K562 (cell line): Measurements from ENCODE around the gene TENM4. TPM values are rescaled to one million over a fixed set of nuclear protein-coding genes. Genes with fewer than 3 reads are reported as not detected.

Source experiments
- ATAC-seq: fragments of 200-7000 bp; cut with Tn5 transposase; 3 replicates; pipeline ENCODE4 v1.9.1; 2020; ENCODE audit warnings: moderate library complexity
- BruUV-seq: library from RNA; stranded (reverse); fragments of 400-500 nt; replicated peaks from 2 replicates; lab custom pipeline; 2021; lab: Mats Ljungman, UMichigan
- CTCF ChIA-PET: fragments of 300-600 bp; formaldehyde crosslinking; extraction: SDS; loops from one replicate; lab custom pipeline; 2021; ENCODE audit warnings: low intra/inter-chr PET ratio; lab: Yijun Ruan, JAX
- POLR2A ChIA-PET: fragments of 300-600, 350-650 bp; sonication (Branson Sonifier 250); formaldehyde crosslinking; extraction: SDS; loops from one replicate; lab custom pipeline; 2021; ENCODE audit warnings: antibody characterized with exemption, inconsistent platforms; lab: Yijun Ruan, JAX
- DNase-seq, 4 experiments: peaks; one replicate each; pipeline versions ENCODE4 v3.0.0 to v3.0.0-alpha.2; 2011 to 2018; ENCODE audit warnings: low spot score in 3 of 4, mixed read lengths in 3 of 4; ENCODE audit errors: extremely low read depth in 1 of 4
- FAIRE-seq: peaks from 2 replicates; lab custom pipeline; 2011; peaks lifted over from hg19 to GRCh38; lab: Jason Lieb, UNC
- H2AFZ ChIP-seq: 2 replicates; pipeline ENCODE4 v1.6.0; 2011; ENCODE audit warnings: low read depth, low read length, control low read depth, inconsistent platforms
- H3K27ac ChIP-seq: fragments of 200-600 bp; 3 replicates; pipeline ENCODE4 v1.8.0; 2011; ENCODE audit warnings: low read depth, mild to moderate bottlenecking, control low read depth, inconsistent platforms, low read length, moderate library complexity, mixed read lengths; ENCODE audit errors: extremely low read depth
- H3K27me3 ChIP-seq, 2 experiments: fragments of 300-600 bp in 1 of 2; 2 replicates in 1 of 2; 3 replicates in 1 of 2; pipeline versions ENCODE4 v1.6.0 to v1.8.0; 2011; ENCODE audit warnings: inconsistent platforms in 2 of 2, low read length in 2 of 2, mild to moderate bottlenecking in 1 of 2, mixed read lengths in 1 of 2, moderate library complexity in 1 of 2; ENCODE audit not compliant: control insufficient read depth in 2 of 2, insufficient read depth in 2 of 2
- H3K36me3 ChIP-seq: fragments of 300-600 bp; 3 replicates; pipeline ENCODE4 v1.8.0; 2011; ENCODE audit warnings: mild to moderate bottlenecking, low read length, inconsistent platforms; ENCODE audit not compliant: control insufficient read depth, insufficient read depth
- H3K4me1 ChIP-seq, 2 experiments: fragments of 200-600 bp in 1 of 2; replicated peaks in 1 of 2; 2 replicates in 1 of 2; 3 replicates in 1 of 2; pipeline versions ENCODE4 v1.5.1 to v1.8.0; 2011; ENCODE audit warnings: inconsistent platforms in 2 of 2, low read length in 2 of 2, mild to moderate bottlenecking in 1 of 2, mixed read lengths in 1 of 2, moderate library complexity in 1 of 2; ENCODE audit not compliant: control insufficient read depth in 2 of 2, insufficient read depth in 2 of 2
- H3K4me2 ChIP-seq: 2 replicates; pipeline ENCODE4 v1.6.1; 2011; ENCODE audit warnings: low read length, control low read depth, inconsistent platforms, mixed read lengths; ENCODE audit not compliant: insufficient read depth
- H3K4me3 ChIP-seq: fragments of 200-600 bp; sonication (generic), shearing (Covaris generic); 2 replicates; pipeline ENCODE4 v1.5.1; 2016; ENCODE audit warnings: control low read depth, inconsistent platforms
- H3K79me2 ChIP-seq: fragments of 200-600 bp; 3 replicates; pipeline ENCODE4 v1.8.0; 2011; ENCODE audit warnings: low read length, inconsistent platforms; ENCODE audit not compliant: control insufficient read depth, insufficient read depth
- H3K9ac ChIP-seq, 2 experiments: 2 replicates each; pipeline versions ENCODE4 v1.6.0 to v1.6.1; 2011; ENCODE audit warnings: low read depth in 2 of 2, low read length in 2 of 2, control low read depth in 1 of 2, inconsistent platforms in 1 of 2, mild to moderate bottlenecking in 1 of 2, mixed read lengths in 1 of 2; ENCODE audit not compliant: insufficient read depth in 1 of 2
- H3K9me1 ChIP-seq: one replicate; pipeline ENCODE4 v1.6.0; 2011; ENCODE audit warnings: inconsistent platforms, mild to moderate bottlenecking, low read length, moderate library complexity; ENCODE audit not compliant: control insufficient read depth, insufficient read depth
- H3K9me3 ChIP-seq: replicated peaks from 2 replicates; pipeline ENCODE4 v1.5.1; 2011; ENCODE audit warnings: low read depth, low read length, inconsistent platforms; ENCODE audit not compliant: control insufficient read depth, insufficient read depth
- H4K20me1 ChIP-seq: replicated peaks from 2 replicates; pipeline ENCODE4 v1.6.1; 2011; ENCODE audit warnings: low read length, inconsistent platforms, mixed read lengths; ENCODE audit not compliant: control insufficient read depth, insufficient read depth
- ARID3A ChIP-seq: IDR thresholded peaks from 2 replicates; pipeline ENCODE4 v1.6.1; 2012; ENCODE audit warnings: low read depth, low read length, improper control_type of control experiment, borderline replicate concordance
- BACH1 ChIP-seq: fragments of 200-800 bp; sonication (Bioruptor generic); IDR thresholded peaks from 2 replicates; pipeline ENCODE4 v1.6.1; 2016; ENCODE audit warnings: missing genetic modification characterization, missing compliant biosample characterization
- CCAR2 ChIP-seq: fragments of 200-400 bp; formaldehyde crosslinking; IDR thresholded peaks from 2 replicates; pipeline ENCODE4 v1.6.1; 2017; ENCODE audit warnings: mild to moderate bottlenecking, low read depth, low read length
- MCM5 ChIP-seq: fragments of 450-650 bp; IDR thresholded peaks from 2 replicates; pipeline ENCODE4 v1.6.1; 2016; ENCODE audit warnings: low read depth
- POLR2H ChIP-seq: IDR thresholded peaks from 2 replicates; pipeline ENCODE4 v1.6.1; 2016; ENCODE audit warnings: missing genetic modification characterization, low read depth, mild to moderate bottlenecking, control low read depth, missing compliant biosample characterization, moderate library complexity
- TCFL5 ChIP-seq: fragments of 250-450 bp; sonication (Bioruptor Pico); conservative IDR thresholded peaks from 2 replicates; pipeline ENCODE4 v1.6.1; 2021; ENCODE audit warnings: mild to moderate bottlenecking, moderate library complexity, matching md5 sums
- TFE3 ChIP-seq: fragments of 450-650 bp; formaldehyde crosslinking; IDR thresholded peaks from 2 replicates; pipeline ENCODE4 v1.4.0; 2020; ENCODE audit warnings: mild to moderate bottlenecking, mixed read lengths
- TRIM28 ChIP-seq: fragments of 450-650 bp; IDR thresholded peaks from 2 replicates; pipeline ENCODE4 v1.6.1; 2017
- WHSC1 ChIP-seq: IDR thresholded peaks from one replicate; pipeline ENCODE4 v1.6.1; 2012; ENCODE audit warnings: low read length, control low read depth, inconsistent platforms
- ZBTB7A ChIP-seq: IDR thresholded peaks from 2 replicates; pipeline ENCODE4 v1.6.1; 2011; ENCODE audit warnings: low read depth, mild to moderate bottlenecking, low read length, moderate library complexity, borderline replicate concordance; ENCODE audit not compliant: control insufficient read depth
- ZNF436 ChIP-seq: fragments of 250-450, 450-650 bp; sonication (Bioruptor Pico); formaldehyde crosslinking; IDR thresholded peaks from 2 replicates; pipeline ENCODE4 v1.7.0; 2020; ENCODE audit warnings: mild to moderate bottlenecking
- ZNF717 ChIP-seq: fragments of 250-450 bp; sonication (Bioruptor Pico); IDR thresholded peaks from 2 replicates; pipeline ENCODE4 v1.5.0; 2021
- WGBS: fragments of 100-300 bp; shearing (Covaris generic); methylation state at CpG from one replicate; pipeline ENCODE4 v1.1.6; 2016; ENCODE audit warnings: low coverage, mixed read lengths; ENCODE audit not compliant: insufficient coverage; ENCODE audit errors: missing lambda C conversion rate; 5-methylcytosine and 5-hydroxymethylcytosine counted together
- in situ Hi-C: fragments of 300-500 bp; cut with MboI; formaldehyde crosslinking; loops from 4 replicates; pipeline ENCODE4 v1.15.0; 2018; ENCODE audit warnings: inconsistent platforms, mixed read lengths
- intact Hi-C: fragments of 100-400 bp; cut with micrococcal nuclease; formaldehyde crosslinking; loops from 2 replicates; pipeline ENCODE4 v1.14.2; 2022
- polyA plus RNA-seq, 8 experiments: library from polyadenylated mRNA; depleted of rRNA in 4 of 8; stranded (reverse) in 5 of 8; unstranded in 3 of 8; fragments of >200 nt; fragmentation: Nextera tagmentation in 2 of 8; fragmentation: Illumina TruSeq in 1 of 8; extraction: Ambion mirVana in 2 of 8; extraction: Trizol in 1 of 8; gene quantifications; 2 replicates each; pipeline versions ENCODE4 v1.2.1 to v1.2.3, GENCODE V29; 2011 to 2014; ENCODE audit warnings: inconsistent platforms in 1 of 8, missing spikeins in 1 of 8
- total RNA-seq, 7 experiments: library from RNA; depleted of rRNA in 6 of 7; stranded (reverse); fragments of >200 nt in 6 of 7; fragmentation: Illumina TruSeq in 2 of 7; extraction: Trizol in 2 of 7; gene quantifications; 2 replicates each; pipeline versions ENCODE4 v1.2.1 to v1.2.3, GENCODE V29; 2011 to 2021; ENCODE audit warnings: low replicate concordance in 1 of 7

Gene TENM4
- total and polyA plus RNA-seq, 9 of the 15 experiments (the other 6 are each of a cell fraction or from before 2014, with no cell fraction given) = 0.16 TPM; not detected in 8

GRCh38 chr11:78667461-78667860 is 773.4 kb downstream of the TENM4 start:
- Histone ChIP-seq H3K36me3 (no peaks in the 10 kb centered on the region), H3K27ac (no peak overlapping the region), H3K27me3 (peaks cover 3 to 36% of the 10 kb centered on the region in 2 experiments; a peak in 4 of 5 replicates), H3K9me1 (no peaks in the 10 kb centered on the region), H4K20me1 (no peaks in the 10 kb centered on the region; the same call in 1 of the 2 replicates), H3K79me2 (no peaks in the 10 kb centered on the region), H3K4me2 (peak overlapping the region; percentile 26; the same call in 1 of the 2 replicates), H2AFZ (no peak overlapping the region), H3K4me1 (peaks cover 0 to 7% of the 10 kb centered on the region in 2 experiments; a peak in 2 of 5 replicates), H3K4me3 (no peak overlapping the region), H3K9me3 (no peaks in the 10 kb centered on the region), H3K9ac (no peak overlapping the region)
- FAIRE-seq (no peak), DNase-seq (no peak), ATAC-seq (no peak)
- intact Hi-C loops = no loop called here
- 0% methylated on average over 2 of the region's 2 CpGs for WGBS
- no TSS peak for BruUV-seq
- TF ChIP-seq TCFL5 (CRISPR knock-in tag) (no peak), TFE3 (CRISPR knock-in tag) (no peak), ZNF436 (CRISPR knock-in tag) (no peak), ARID3A (no peak), POLR2H (tag) (no peak), TRIM28 (no peak), WHSC1 (no peak), CCAR2 (no peak), ZNF717 (CRISPR knock-in tag) (no peak), MCM5 (no peak), BACH1 (tag) (no peak), ZBTB7A (no peak)
- in situ Hi-C loops = no loop called here
- ChIA-PET CTCF (no interaction called here), POLR2A (no interaction called here)
